HepG2 (cell line): ENCODE measurements around the gene PRDM15. TPM values are rescaled to one million over a fixed set of nuclear protein-coding genes. Genes with fewer than 3 reads are reported as not detected.
A peak's percentile ranks its signal among the peaks of the same experiment; 100 is the strongest.

Experiments used
- CBX1 ChIP-seq: IDR thresholded peaks from one replicate; pipeline ENCODE4 v1.6.1; 2016; ENCODE audit warnings: antibody characterized with exemption, low read depth
- ELF4 ChIP-seq: sonication (generic); formaldehyde crosslinking; IDR thresholded peaks from 2 replicates; pipeline ENCODE4 v1.5.0; 2020; ENCODE audit warnings: missing genetic modification reagents, mild to moderate bottlenecking, moderate library complexity, borderline replicate concordance
- KLF12 ChIP-seq: sonication (generic); formaldehyde crosslinking; IDR thresholded peaks from 2 replicates; pipeline ENCODE4 v1.4.0; 2020; ENCODE audit warnings: missing genetic modification reagents, borderline replicate concordance
- NCOA1 ChIP-seq: sonication (generic); formaldehyde crosslinking; IDR thresholded peaks from 2 replicates; pipeline ENCODE4 v1.9.0; 2021; ENCODE audit warnings: missing genetic modification reagents
- SIX4 ChIP-seq: sonication (generic); formaldehyde crosslinking; IDR thresholded peaks from 2 replicates; pipeline ENCODE4 v1.4.0; 2020; ENCODE audit warnings: missing genetic modification reagents
- TAF1 ChIP-seq: sonication (generic); formaldehyde crosslinking; IDR thresholded peaks from 2 replicates; pipeline ENCODE4 v1.4.0; 2020; ENCODE audit warnings: missing genetic modification reagents
- ZNF230 ChIP-seq: sonication (generic); formaldehyde crosslinking; IDR thresholded peaks from 2 replicates; pipeline ENCODE4 v1.4.0; 2020; ENCODE audit warnings: mild to moderate bottlenecking, missing genetic modification reagents
- ZNF441 ChIP-seq: sonication (generic); formaldehyde crosslinking; IDR thresholded peaks from 2 replicates; pipeline ENCODE4 v1.7.0; 2021; ENCODE audit warnings: missing genetic modification reagents, borderline replicate concordance
- ZNF530 ChIP-seq: sonication (generic); formaldehyde crosslinking; IDR thresholded peaks from 2 replicates; pipeline ENCODE4 v1.5.0; 2020; ENCODE audit warnings: low read depth, mild to moderate bottlenecking, missing genetic modification reagents
- ZNF891 ChIP-seq: sonication (generic); formaldehyde crosslinking; IDR thresholded peaks from 2 replicates; pipeline ENCODE4 v1.5.0; 2020; ENCODE audit warnings: mild to moderate bottlenecking, missing genetic modification reagents
- polyA plus RNA-seq, 8 experiments: library from polyadenylated mRNA; depleted of rRNA in 3 of 8; stranded (reverse) in 7 of 8; unstranded in 1 of 8; fragments of >200 nt; fragmentation: Illumina TruSeq in 4 of 8; extraction: Trizol in 4 of 8; gene quantifications; 2 replicates each; pipeline versions ENCODE4 v1.2.1 to v1.2.3, GENCODE V29; 2011 to 2016; ENCODE audit warnings: low read depth in 4 of 8, missing spikeins in 1 of 8, mixed read lengths in 1 of 8; ENCODE audit not compliant: insufficient read depth in 1 of 8
- total RNA-seq, 5 experiments: library from RNA; depleted of rRNA; stranded (reverse); fragments of >200 nt; fragmentation: Illumina TruSeq; extraction: Trizol; gene quantifications; 2 replicates each; pipeline ENCODE4 v1.2.3, GENCODE V29; 2016; ENCODE audit warnings: low read depth in 1 of 5
- TF ChIP-seq, protein P1 (sequence below): sonication (generic); formaldehyde crosslinking; IDR thresholded peaks from 2 replicates; pipeline ENCODE4 v1.4.0; 2020; ENCODE audit warnings: missing genetic modification reagents
- TF ChIP-seq, protein P2 (sequence below): sonication (generic); formaldehyde crosslinking; IDR thresholded peaks from 2 replicates; pipeline ENCODE4 v1.5.0; 2020; ENCODE audit warnings: missing genetic modification reagents, mild to moderate bottlenecking, borderline replicate concordance
- TF ChIP-seq, protein P3 (sequence below), 2 experiments: sonication (generic) in 1 of 2; formaldehyde crosslinking in 1 of 2; IDR thresholded peaks; 2 replicates each; pipeline versions ENCODE4 v1.4.0 to v1.6.1; 2018 to 2020; ENCODE audit warnings: missing genetic modification reagents in 2 of 2, borderline replicate concordance in 1 of 2, low read depth in 1 of 2, mild to moderate bottlenecking in 1 of 2, missing biosample characterization in 1 of 2
- TF ChIP-seq, protein P4 (sequence below): sonication (generic); formaldehyde crosslinking; IDR thresholded peaks from 2 replicates; pipeline ENCODE4 v1.9.0; 2021; ENCODE audit warnings: mild to moderate bottlenecking, missing genetic modification reagents

The PRDM15 gene
- total and polyA plus RNA-seq, 2 of the 13 experiments (the other 11 are each of a cell fraction or from before 2014, with no cell fraction given) = 4.0 to 6.9 TPM

DNA sequence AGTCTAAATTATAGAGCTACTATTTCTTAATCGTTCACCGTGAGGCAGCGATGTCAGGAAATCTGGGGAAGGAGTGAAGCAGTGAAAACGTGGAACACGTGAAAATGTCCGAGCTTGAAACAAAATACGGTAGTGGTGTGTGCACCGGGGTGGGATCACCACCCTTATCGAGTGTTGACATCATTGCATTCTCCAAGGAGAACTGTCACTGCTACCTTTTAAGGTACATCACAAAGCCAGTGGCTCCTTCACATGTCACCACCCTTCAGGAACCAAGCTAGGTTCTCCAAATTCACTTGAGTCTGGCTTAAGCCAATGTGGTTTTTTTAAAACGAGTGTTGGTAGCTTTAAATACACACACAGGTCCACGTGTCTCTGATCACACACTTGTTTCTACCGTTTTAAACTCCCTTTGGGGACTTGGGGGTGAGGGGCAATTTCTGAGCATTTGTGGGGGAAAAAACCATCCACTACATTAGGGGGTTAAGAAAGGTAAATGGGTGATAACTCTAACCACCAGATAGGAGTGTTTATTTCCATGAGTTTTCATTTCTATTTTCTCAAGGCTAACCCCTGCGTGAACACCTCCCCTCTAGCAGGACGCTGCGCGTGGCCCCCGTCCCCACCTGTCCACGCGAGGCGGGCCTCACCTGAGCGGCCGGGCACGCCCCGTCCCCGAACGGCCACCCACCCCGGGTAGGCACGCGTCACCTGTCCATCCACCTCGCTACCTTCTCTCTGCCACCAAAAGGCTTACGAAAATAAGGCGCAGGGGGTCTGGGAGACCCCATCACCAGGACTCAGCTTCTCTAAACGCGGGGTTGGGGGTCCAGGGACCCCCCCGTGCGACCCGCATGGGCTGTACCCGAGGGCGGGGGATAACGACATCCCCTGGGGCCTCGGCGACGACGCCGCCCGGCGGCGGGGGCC lies 978 bp downstream of the PRDM15 start (continued):
- TF ChIP-seq, protein P1, sequence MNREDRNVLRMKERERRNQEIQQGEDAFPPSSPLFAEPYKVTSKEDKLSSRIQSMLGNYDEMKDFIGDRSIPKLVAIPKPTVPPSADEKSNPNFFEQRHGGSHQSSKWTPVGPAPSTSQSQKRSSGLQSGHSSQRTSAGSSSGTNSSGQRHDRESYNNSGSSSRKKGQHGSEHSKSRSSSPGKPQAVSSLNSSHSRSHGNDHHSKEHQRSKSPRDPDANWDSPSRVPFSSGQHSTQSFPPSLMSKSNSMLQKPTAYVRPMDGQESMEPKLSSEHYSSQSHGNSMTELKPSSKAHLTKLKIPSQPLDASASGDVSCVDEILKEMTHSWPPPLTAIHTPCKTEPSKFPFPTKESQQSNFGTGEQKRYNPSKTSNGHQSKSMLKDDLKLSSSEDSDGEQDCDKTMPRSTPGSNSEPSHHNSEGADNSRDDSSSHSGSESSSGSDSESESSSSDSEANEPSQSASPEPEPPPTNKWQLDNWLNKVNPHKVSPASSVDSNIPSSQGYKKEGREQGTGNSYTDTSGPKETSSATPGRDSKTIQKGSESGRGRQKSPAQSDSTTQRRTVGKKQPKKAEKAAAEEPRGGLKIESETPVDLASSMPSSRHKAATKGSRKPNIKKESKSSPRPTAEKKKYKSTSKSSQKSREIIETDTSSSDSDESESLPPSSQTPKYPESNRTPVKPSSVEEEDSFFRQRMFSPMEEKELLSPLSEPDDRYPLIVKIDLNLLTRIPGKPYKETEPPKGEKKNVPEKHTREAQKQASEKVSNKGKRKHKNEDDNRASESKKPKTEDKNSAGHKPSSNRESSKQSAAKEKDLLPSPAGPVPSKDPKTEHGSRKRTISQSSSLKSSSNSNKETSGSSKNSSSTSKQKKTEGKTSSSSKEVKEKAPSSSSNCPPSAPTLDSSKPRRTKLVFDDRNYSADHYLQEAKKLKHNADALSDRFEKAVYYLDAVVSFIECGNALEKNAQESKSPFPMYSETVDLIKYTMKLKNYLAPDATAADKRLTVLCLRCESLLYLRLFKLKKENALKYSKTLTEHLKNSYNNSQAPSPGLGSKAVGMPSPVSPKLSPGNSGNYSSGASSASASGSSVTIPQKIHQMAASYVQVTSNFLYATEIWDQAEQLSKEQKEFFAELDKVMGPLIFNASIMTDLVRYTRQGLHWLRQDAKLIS (CRISPR knock-in tag) = no peak
- no peak for TF ChIP-seq CBX1
- no peak for TF ChIP-seq TAF1 (CRISPR knock-in tag)
- TF ChIP-seq ZNF230 (CRISPR knock-in tag) = no peak
- no peak for TF ChIP-seq ELF4 (CRISPR knock-in tag)
- TF ChIP-seq, protein P2, sequence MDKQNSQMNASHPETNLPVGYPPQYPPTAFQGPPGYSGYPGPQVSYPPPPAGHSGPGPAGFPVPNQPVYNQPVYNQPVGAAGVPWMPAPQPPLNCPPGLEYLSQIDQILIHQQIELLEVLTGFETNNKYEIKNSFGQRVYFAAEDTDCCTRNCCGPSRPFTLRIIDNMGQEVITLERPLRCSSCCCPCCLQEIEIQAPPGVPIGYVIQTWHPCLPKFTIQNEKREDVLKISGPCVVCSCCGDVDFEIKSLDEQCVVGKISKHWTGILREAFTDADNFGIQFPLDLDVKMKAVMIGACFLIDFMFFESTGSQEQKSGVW (CRISPR knock-in tag) = no peak
- TF ChIP-seq, protein P3, sequence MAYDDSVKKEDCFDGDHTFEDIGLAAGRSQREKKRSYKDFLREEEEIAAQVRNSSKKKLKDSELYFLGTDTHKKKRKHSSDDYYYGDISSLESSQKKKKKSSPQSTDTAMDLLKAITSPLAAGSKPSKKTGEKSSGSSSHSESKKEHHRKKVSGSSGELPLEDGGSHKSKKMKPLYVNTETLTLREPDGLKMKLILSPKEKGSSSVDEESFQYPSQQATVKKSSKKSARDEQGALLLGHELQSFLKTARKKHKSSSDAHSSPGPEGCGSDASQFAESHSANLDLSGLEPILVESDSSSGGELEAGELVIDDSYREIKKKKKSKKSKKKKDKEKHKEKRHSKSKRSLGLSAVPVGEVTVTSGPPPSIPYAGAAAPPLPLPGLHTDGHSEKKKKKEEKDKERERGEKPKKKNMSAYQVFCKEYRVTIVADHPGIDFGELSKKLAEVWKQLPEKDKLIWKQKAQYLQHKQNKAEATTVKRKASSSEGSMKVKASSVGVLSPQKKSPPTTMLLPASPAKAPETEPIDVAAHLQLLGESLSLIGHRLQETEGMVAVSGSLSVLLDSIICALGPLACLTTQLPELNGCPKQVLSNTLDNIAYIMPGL (CRISPR knock-in tag; IDR thresholded peaks at IDR 0.05; ENCODE audit: borderline replicate concordance in 1 of 2, low read depth in 1 of 2) = 0 out of 4 replicates have a peak, but pooled peaks have one; percentile 15 to 24
- TF ChIP-seq SIX4 (CRISPR knock-in tag) = no peak
- no peak for TF ChIP-seq NCOA1
- no peak for TF ChIP-seq ZNF530 (CRISPR knock-in tag)
- TF ChIP-seq ZNF441 (CRISPR knock-in tag) = 0 out of 2 replicates have a peak, but pooled peaks have one; percentile 27
- peak; percentile 18; the same call in 1 of the 2 replicates for TF ChIP-seq KLF12
- no peak for TF ChIP-seq ZNF891 (CRISPR knock-in tag)
- TF ChIP-seq, protein P4, sequence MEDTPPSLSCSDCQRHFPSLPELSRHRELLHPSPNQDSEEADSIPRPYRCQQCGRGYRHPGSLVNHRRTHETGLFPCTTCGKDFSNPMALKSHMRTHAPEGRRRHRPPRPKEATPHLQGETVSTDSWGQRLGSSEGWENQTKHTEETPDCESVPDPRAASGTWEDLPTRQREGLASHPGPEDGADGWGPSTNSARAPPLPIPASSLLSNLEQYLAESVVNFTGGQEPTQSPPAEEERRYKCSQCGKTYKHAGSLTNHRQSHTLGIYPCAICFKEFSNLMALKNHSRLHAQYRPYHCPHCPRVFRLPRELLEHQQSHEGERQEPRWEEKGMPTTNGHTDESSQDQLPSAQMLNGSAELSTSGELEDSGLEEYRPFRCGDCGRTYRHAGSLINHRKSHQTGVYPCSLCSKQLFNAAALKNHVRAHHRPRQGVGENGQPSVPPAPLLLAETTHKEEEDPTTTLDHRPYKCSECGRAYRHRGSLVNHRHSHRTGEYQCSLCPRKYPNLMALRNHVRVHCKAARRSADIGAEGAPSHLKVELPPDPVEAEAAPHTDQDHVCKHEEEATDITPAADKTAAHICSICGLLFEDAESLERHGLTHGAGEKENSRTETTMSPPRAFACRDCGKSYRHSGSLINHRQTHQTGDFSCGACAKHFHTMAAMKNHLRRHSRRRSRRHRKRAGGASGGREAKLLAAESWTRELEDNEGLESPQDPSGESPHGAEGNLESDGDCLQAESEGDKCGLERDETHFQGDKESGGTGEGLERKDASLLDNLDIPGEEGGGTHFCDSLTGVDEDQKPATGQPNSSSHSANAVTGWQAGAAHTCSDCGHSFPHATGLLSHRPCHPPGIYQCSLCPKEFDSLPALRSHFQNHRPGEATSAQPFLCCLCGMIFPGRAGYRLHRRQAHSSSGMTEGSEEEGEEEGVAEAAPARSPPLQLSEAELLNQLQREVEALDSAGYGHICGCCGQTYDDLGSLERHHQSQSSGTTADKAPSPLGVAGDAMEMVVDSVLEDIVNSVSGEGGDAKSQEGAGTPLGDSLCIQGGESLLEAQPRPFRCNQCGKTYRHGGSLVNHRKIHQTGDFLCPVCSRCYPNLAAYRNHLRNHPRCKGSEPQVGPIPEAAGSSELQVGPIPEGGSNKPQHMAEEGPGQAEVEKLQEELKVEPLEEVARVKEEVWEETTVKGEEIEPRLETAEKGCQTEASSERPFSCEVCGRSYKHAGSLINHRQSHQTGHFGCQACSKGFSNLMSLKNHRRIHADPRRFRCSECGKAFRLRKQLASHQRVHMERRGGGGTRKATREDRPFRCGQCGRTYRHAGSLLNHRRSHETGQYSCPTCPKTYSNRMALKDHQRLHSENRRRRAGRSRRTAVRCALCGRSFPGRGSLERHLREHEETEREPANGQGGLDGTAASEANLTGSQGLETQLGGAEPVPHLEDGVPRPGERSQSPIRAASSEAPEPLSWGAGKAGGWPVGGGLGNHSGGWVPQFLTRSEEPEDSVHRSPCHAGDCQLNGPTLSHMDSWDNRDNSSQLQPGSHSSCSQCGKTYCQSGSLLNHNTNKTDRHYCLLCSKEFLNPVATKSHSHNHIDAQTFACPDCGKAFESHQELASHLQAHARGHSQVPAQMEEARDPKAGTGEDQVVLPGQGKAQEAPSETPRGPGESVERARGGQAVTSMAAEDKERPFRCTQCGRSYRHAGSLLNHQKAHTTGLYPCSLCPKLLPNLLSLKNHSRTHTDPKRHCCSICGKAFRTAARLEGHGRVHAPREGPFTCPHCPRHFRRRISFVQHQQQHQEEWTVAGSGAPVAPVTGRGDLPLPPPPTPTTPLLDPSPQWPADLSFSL (CRISPR knock-in tag) = no peak
